ENCODE data around the gene SCYL2.

Gene SCYL2

DNA sequence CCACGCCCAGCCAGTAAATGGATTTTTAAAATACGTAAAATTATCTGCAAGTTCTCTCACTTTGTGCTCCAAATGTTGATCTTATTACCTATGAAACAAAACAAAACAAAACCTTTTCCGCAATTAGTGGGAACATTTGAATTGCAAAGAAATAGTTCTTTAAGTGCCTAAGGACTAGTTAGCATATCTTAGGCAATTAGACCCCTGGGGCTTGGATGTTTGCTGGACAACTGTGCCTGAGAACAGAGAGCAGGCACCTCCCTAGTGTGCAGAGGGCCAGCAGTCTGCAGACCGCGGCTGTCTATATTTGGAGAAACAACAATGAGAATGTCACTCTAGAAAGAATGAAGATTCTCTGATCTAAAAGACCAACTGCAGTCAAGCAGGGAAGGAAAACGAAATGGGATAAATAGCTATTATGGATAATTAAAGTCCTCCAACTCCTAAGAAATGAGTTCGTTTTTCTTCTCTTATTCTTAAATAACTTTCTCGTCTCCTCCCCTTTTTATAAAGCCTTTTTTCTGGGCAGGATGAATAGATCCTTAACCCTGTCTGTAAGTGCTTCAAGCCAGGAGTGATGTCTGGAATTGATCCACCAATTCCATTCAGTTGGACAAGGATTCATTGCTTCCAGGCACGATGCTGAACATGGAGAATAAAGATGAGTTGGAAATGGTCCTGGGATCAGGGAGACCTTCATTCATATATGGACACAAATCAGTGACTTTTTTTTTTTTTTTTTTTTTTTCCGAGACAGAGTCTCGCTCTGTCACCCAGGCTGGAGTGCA, 106.1 kb downstream of the SCYL2 start:
- DNase-seq: peak in 1 of 58 donors; percentile 1

DNA sequence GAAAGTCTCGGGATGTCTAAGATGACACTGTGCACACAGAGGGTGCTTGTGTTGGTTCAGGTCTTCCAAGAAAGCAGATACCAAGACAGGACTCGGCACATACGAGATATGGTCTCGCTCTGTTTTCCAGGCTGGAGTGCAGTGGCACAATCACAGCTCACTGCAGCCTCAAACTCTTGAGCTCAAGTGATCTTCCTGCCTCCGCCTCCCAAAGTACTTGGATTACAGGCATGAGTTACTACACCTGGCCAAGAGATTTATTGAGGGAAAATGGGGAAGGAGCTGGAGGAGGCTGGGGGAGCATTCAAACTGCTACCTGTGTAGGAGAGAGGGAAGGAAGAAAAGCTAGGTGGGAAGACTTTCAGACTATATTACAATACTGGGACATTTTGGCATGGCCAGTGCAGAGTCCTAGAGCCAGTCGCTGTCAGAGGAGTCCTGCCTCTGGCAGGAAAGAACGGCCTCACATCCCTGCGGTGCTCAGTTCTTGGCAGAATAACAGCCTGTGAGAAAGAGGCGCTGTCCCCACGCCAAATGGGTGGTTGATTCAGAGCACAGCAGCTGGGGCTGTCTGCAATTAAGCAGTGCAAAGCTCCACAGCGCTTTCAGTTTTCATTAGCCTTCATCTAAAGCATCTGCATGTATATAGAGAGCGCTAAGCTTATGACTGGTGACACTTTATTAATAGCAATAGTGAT, 108.2 kb downstream of the SCYL2 start:
- DNase-seq: peak in 54 of 58 donors; percentile 11 to 81 (median 58)

DNA sequence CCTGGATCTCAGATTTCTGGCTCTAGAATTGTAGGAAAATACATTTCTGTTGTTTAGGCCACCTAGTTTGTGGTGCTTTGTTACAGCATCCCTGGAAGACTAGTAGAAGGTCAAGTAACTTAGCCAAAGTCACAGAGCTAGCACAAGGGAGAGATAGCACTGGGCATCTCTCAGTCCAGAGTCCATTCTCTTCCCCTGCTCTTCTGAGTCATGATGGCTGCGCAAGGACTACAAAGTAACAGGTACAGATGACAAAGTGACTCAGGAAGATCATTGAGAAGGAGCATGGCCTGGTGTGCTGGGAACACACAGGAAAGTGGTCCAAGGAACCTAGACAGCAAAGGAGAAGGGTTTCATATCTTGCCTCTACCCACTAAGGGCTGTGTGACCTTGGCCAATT, 109.2 kb downstream of the SCYL2 start:
- DNase-seq: no peak

DNA sequence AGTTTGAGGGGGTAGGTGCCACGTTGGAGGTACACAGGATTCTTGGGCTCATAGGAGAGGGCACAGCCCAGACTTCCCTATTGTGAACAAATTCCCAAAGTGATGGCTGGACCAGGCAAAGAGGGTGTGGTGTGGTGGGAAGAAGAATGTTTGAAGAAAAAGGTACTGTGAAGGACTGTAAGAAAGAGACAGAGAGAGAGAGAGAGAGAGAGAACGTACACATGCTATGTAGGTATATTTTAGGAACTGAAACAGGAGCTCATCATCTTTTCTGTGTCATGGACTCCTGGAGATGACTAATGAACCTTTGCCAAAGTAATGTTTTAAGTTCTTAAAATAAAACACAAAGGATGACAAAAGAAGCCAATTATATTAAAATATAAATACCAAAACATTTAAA, 114.4 kb downstream of the SCYL2 start:
- no peak for DNase-seq

DNA sequence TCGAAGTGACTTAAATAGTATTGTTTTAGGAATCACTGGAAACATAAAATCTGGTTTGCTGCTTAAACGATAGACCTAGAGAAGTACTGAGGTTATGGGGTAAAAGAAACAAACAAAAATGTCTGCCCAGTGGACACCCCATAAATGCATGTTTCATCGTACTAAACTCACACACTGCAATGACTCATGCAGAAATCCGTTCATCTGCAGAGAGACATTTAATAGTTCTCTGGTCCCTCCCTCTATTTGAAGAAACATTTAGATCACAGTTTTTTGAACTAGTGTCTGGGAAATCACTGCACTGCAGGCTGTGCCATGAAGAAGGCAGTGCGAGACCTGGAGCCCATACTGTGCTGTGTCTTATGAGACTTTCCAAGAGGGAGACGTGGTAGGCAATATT, 115.4 kb downstream of the SCYL2 start:
- no peak for DNase-seq

DNA sequence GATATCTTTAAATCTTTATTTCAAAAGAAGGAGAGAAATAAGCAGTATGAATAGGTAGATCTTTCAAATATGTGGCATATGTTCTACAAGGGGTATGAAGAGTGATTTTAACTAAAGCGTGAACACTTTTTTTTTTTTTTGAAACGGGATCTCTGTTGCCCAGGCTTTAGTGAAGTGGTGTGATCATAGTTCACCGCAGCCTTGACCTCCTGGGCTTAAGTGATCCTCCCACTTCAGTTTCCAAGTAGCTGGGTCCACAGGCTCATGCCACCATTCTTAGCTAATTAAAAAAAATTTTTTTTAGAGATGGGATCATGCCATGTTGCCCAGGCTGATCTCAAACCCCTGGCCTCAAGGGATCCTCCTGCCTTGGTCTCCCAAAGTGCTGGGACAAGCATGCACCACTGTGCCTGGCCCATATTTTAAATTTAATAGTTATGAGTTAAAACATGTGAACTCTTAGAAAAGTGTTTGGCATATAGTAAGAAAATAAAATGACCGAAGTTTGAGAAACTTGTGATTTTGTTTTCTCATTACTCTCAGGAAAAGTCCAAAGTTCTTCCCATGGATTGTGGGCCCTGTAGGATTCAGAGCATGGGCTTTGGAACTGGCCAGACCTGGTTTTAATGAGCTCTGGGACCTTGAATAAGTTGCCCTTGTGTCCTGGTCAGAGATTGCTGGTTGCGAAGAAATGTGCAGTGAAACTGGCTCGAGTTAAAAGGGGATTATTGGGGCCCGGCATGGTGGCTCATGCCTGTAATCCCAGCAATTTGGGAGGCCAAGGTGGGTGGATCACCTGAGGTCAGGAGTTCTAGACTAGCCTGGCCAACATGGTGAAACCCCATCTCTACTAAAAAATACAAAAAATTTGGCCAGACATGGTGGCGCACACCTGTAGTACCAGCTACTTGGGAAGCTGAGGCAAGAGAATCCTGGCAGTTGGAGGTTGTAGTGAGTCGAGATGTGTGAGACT, 116.9 kb downstream of the SCYL2 start:
- DNase-seq: no peak

DNA sequence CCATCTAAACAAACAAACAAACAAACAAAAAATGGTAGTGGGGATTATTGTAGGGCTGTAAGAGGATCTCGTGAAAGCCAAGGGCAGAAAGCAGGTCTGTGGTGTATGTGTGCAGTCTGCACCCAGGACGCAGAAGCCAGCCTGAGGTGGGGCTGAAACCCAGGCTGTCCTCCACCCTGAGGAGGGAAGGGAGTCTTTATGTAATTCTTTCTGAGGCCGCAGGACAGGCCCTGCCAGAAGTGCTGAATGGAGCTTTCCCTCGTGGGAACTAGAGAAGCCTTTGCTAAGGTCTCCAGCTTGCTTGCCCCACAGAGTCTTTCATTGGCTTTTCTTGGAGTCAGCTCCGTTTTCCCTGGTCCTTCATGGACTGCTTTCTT, 117.6 kb downstream of the SCYL2 start:
- DNase-seq: no peak

DNA sequence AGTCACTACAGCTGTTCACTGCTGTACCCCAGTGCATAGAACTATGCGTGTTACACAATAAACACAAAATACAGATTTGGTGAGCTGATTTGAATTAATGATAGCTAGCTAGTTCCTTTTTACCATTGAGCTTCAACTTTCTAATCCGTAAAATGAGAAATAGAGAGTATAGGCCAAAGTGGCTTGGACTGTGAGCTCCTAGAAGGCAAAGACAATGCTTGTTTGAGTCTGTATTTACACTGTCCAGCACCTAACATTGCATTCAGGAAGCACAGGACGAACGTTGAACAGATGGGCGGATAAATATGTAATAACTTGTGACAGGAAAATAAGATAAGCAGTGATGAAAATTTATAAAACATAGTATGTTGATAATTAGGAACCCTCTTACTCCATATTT, 121.4 kb downstream of the SCYL2 start:
- DNase-seq: no peak
